ENCODE results near the gene EIF4A2.

DNA sequence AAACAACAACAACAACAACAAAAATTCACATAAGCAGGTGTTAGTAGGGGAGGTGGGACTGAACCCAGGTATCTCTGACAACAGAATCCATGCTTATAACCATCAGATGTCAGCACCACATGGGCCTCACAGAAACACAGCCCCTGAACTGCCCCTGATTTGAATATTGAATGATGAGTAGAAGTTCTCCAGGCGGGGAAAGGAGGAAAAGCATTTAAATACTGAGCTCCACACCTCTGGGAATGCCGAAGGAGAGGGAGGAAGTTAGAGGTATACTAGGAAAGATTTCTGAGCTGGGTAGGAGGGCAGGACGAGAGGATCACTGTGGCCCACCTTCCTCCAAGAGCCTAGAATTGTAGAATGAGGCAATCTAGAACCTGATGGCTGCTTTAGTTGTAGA lies 31.9 kb upstream of the EIF4A2 start:
- TF ChIP-seq, protein P1, sequence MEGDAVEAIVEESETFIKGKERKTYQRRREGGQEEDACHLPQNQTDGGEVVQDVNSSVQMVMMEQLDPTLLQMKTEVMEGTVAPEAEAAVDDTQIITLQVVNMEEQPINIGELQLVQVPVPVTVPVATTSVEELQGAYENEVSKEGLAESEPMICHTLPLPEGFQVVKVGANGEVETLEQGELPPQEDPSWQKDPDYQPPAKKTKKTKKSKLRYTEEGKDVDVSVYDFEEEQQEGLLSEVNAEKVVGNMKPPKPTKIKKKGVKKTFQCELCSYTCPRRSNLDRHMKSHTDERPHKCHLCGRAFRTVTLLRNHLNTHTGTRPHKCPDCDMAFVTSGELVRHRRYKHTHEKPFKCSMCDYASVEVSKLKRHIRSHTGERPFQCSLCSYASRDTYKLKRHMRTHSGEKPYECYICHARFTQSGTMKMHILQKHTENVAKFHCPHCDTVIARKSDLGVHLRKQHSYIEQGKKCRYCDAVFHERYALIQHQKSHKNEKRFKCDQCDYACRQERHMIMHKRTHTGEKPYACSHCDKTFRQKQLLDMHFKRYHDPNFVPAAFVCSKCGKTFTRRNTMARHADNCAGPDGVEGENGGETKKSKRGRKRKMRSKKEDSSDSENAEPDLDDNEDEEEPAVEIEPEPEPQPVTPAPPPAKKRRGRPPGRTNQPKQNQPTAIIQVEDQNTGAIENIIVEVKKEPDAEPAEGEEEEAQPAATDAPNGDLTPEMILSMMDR (IDR thresholded peaks at IDR 0.05), result no peak
- TF ChIP-seq POLR2A (IDR thresholded peaks at IDR 0.05), result no peak
